Middle frontal gyrus (tissue), 1 donor: ENCODE results near the gene PLAGL2.
"Not testable (repeated sequence)": the region's sequence is repeated elsewhere in the genome, so short reads cannot be mapped to it uniquely, and the experiment has no call there.

ENCODE experiments used
- DNase-seq: peaks from one replicate; pipeline ENCODE4 v3.0.0-alpha.2; 2015; ENCODE audit warnings: low spot score; ENCODE audit errors: extremely low spot score

PLAGL2 gene, protein sequence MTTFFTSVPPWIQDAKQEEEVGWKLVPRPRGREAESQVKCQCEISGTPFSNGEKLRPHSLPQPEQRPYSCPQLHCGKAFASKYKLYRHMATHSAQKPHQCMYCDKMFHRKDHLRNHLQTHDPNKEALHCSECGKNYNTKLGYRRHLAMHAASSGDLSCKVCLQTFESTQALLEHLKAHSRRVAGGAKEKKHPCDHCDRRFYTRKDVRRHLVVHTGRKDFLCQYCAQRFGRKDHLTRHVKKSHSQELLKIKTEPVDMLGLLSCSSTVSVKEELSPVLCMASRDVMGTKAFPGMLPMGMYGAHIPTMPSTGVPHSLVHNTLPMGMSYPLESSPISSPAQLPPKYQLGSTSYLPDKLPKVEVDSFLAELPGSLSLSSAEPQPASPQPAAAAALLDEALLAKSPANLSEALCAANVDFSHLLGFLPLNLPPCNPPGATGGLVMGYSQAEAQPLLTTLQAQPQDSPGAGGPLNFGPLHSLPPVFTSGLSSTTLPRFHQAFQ

DNA sequence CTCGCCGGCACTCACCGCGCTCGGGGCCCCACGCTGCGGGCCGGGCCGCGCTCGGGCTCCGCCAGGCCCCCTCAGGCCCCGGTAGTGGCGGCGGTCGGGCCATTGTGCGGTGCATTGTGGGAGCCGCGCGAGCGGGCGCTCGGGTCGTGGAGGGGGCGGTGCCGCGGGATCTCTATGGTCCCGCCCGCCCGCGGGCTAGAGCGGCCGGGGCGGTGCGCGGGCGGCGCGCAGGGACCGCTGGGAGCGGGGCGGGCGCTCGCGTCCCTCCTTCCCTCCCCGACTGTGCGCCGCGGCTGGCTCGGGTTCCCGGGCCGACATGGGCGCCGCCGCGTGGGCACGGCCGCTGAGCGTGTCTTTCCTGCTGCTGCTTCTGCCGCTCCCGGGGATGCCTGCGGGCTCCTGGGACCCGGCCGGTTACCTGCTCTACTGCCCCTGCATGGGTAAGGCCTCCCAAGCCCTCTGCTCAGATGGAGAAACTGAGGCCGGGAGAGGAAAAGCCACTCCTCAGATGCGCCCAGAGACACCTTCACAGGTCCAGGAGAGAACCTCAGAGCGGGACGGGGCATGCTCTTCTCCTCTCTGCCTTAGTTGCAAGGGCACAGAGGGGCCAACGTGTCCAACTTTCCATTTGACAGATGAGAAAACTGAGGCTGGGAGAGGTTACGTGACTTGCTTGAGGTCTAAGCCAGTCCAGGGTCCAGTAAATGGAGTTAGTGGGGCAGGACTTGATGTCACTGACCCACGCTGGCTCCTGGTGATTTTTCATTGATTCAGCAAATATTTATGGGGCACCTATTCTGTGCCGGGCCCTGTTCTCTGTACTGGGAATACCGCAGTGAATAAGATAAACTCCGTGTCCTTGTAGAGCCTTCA is at the start of gene PLAGL2, which contains the start of gene POFUT1:
PLAGL2 (minus strand) TSS at position 118 of the 873 bp plus-strand sequence. CDS start 5,565 bp downstream, outside the sequence.
POFUT1 (plus strand) TSS at position 255 of the 873 bp plus-strand sequence; CDS start at position 317, 62 bp downstream.
- peak; percentile 80 for DNase-seq

DNA sequence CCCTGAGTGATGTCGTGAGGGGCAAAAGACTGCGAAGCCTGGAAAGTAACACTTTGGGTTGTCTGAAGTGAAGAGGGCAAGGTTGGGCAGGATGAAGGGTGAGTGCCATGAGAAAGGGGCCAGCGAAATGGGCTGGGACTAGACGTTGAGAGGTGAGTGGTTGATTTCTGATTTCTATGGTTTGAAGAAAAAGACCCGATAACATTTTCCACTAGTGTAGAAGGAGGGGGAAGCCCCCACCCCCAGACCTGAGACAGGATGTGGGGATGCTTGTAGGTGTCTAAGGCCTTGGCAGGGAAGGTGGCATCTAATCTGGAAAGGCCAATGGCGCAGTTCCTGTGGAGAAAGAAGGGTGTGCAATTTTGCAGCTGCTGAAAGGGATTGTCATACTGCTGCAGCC is 44.6 kb upstream of the PLAGL2 start:
- DNase-seq: no peak

DNA sequence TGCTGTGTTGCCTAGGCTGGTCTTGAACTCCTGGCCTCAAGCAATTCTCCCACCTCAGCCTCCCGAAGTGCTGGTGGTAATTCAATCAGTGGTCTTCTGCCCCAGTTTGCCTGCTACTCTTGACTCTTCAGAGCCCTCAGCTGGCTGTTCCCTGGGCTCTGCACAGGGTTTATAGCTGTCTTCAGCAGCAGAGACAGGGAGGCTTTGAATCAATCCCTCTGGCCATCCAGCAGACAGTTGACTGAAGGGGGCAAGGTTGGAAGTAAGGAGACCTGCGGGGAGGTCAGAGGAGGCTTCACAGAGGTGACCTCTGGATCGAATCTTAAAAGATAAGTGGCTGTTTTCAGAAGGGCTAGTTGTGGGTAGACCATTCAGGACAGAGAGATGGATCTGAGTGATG is 43.9 kb upstream of the PLAGL2 start:
- no peak for DNase-seq

DNA sequence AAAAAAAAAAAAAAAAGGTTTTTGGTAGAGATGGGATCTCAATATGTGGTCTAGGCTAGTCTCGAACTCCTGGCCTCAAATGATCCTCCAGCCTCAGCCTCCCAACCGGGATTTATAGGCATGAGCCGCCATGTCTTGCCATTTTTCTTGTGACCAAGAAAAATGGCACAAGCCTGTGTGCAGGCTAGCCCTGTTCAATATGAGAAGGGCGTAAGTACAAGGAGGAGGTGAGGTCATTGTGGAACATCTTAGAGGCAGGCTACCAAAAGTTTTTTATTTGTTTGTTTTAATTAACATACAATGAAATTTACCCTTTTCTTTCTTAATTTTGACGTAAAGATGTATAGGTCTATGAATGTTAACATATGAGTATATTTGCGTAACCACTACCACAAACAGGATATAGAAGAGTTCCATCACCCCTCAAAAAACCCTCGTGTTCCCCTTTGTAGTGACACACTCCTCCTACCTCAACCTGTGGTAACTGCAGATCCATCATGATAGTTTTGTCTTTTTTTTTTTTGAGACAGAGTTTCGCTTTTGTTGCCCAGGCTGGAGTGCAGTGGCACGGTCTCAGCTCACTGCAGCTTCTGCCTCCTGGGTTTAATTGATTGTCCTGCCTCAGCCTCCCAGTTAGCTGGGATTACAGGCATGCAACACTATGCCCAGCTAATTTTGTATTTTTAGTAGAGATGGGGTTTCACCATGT is 41.6 kb upstream of the PLAGL2 start:
- DNase-seq: no peak

DNA sequence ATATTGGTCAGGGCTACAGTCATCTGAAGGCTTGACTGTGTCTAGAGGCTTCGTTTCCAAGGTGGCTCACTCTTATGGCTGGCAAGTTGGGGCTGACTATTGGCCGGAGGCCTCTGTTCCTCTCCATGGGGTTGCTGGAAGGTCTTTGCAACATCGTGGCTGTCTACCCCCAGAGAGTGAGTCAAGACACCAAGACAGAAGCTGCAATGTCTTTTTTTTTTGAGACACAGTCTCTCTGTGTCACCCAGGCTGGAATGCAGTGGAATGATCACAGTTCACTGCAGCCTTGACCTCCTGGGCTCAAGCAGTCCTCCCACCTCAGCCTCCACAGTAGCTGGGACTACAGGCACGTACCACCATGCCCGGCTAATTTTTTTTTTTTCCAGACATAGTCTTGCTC is 40.5 kb upstream of the PLAGL2 start:
- no peak for DNase-seq

DNA sequence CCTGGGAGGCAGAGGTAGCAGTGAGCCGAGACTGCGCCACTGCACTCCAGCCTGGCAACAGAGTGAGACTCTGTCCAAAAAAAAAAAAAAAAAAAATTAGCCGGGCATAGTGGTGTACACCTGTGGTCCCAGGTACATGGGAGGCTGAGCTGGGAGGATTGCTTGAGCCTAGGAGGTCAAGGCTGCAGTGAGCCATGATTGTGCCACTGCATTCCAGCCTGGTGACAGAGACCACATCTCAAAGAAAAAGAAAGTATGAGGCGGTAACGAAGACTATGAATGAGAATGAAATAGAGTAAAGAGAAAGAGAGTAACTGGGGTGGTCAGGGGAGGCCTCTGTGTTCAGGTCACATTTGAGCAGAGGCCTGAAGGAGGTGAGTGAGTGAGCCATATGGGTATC is 38.7 kb upstream of the PLAGL2 start:
- DNase-seq: not testable (repeated sequence)

DNA sequence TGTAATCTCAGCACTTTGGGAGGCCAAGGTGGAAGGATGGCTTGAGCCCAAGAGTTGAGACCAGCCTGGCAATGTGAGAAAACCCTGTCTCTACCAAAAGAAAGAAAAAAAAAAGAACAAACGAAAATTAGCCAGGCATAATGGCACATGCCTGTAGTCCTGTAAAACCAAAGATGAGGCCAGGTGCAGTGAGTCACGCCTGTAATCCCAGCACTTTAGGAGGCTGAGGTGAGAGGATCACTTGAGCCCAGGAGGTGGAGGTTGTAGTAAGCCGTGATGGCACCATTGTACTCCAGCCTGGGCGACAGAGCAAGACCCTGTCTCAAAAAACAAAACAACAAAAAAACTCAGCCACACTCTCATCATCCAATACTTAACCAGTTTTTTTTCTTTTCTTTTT is 37.4 kb upstream of the PLAGL2 start:
- DNase-seq: no peak

DNA sequence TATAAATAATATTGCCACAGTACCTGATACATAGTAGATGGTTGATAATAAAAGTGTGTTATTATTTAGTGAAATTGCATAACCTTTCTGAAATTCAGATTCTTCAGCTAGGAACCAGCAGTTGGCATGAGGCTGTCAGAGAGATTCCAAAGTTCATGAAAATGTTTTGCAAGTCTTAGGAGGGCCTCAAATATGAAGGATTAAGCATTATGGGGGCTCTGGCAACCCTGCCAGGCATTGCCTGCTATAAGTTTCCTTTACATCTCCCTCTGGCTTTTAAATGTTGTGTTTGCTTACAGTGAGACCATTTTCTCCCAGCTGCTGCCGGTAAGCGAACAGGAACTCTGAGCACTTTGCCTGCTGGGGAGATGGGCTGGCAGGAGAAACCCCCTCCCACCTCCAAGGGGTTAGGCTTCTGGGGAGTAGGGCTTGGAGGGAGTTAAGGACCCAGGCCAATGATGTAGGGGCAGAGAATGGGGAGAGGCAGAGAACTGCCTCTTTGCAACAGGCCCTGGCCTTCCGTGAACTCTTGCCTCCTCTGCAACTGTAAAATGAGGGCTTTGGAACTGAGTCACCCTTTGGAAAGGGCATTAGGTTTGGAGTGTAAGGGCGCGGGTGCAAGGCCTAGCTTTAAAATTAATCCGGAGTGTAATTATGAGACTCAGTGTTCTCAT is 36.7 kb upstream of the PLAGL2 start:
- no peak for DNase-seq

DNA sequence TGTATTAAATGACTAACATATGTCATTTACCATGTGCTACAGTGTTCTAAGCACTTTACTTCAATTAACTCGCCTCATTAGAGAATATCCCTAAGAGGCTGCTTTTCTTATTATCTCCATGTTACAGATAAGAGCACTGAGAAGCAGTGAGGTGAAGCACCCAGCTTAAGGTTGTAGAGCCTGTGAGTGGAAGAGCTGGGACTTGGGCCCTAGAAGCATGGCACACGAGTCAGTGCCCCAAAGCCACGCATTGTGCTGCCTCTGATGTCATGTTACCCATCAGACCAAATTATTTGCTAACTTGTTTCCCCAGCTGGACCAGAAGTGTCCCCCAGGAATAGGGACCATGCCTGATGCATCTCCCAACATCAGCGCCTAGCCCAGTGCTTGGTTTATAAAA is 34.3 kb upstream of the PLAGL2 start:
- DNase-seq: no peak

DNA sequence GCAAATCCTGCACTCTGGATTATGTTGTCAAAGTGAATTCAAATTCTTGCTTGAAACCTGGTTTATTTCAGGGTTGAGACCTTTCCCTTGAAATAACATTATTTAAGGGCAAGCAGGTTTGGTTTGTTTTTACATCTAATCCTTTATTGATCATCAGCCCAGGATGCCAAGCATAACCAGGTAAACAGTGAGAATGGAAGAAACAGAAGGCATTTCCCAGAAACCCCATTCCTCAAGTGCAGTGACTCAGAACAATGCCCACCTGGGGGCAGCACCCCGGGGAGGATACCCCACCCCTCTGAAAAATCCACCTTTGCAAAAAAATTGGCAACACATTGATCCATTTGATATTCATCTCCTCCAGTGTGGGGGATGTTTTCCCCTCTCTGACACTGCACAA is 32.7 kb upstream of the PLAGL2 start:
- no peak for DNase-seq

DNA sequence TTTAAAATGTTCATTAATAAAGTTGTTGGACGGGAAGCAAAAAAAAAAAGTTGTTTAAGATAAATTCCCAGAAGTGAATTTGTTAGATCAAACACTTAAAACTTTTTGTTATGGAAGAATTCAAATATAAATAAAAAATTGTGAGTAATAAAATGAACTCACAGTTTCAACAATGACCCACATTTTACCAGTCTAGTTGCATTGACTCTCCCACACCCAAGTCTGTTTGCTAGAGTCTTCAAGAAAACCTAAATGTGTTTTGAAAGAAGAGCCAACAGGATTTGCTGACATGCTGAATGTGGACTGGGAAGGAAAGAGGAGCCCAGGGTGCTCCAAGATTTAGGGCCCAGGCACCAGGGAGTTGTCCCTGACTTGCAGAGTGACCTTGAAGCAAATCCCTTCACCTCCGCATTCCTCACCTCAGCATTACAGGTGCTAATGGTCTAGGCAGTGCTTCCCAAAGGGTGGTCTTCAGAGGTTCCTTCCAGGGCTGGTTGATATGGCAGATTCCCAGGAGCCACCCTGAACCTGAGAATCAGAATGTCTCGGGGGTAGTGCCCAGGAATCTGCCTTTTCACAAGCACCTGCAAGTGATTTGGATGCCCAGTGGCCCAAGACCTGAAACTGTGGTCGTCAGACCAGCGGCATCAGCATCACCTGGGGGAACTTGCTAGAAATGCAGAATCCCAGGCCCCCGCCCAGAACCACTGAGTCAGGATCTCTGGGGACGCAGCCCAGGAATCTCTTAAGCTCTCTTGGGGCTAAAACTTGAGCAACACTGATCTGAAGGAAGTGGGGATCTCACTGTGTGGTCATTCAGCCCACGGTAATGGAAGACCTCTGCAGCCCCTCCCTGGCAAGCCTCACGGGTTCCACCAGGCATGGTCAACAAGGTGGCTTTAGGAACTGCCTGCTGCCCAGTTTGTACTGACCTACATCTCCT is 31.2 kb upstream of the PLAGL2 start:
- DNase-seq: no peak

DNA sequence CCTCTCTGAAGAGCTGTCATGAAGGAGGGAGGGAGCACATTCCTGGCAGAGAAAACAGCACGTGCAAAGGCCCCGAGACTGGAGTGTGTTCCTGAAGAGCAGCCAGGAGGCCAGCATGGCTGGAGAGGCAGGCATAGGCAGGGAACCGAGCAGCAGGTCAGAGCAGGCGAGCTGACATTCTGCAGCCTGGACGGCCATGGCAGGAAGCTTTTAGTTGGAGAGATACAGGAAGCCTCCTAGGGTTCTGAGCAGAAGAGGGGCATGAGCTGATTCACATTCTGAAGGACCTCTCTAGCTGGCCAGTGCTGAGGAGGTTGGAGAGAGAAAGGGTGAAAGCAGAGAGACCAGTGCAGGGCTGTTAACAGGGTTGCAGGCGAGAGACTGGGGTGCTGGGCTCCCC is 29.9 kb upstream of the PLAGL2 start:
- DNase-seq: no peak

DNA sequence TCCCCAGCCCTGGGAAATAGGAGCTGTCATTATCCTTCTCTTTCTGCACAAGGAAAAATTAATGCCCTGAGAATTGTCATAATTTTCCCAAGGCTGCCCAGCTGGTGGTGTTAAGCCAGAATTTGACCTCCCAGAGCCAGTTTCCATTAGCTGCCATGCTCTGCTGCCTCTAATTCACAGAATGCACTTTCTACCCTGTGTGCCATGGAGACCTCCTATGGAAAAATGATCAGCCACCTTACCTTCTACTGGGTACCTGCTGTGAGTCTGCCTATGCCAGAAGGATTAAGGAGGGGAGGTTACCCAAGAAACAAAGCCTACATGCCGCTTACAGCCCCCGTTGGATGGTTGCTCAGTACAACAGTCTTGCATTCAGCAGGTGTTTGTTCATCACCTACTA is 29.3 kb upstream of the PLAGL2 start:
- no peak for DNase-seq

DNA sequence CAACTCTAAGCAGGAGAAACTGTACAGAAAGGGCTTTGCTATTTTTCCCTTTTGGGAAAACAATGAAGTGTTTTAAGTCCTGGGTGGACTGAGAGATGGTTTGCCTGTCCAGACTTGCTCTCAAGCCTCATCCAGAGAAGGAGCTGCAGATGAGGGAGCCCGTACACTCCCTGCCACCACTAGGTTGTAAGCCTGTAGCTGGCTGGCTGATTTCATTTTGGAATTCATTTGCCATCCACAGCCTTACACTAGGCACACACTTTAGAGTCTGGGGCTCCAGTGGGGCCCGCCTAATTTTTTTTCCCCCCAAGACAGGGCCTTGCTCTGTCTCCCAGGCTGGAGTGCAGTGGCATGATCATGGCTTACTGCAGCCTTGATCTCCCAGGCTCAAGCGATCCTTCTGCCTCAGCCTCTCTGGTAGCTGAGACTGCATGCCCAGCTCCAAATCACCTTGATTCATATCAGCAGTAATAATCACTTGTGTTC is 28.5 kb upstream of the PLAGL2 start:
- DNase-seq: no peak

DNA sequence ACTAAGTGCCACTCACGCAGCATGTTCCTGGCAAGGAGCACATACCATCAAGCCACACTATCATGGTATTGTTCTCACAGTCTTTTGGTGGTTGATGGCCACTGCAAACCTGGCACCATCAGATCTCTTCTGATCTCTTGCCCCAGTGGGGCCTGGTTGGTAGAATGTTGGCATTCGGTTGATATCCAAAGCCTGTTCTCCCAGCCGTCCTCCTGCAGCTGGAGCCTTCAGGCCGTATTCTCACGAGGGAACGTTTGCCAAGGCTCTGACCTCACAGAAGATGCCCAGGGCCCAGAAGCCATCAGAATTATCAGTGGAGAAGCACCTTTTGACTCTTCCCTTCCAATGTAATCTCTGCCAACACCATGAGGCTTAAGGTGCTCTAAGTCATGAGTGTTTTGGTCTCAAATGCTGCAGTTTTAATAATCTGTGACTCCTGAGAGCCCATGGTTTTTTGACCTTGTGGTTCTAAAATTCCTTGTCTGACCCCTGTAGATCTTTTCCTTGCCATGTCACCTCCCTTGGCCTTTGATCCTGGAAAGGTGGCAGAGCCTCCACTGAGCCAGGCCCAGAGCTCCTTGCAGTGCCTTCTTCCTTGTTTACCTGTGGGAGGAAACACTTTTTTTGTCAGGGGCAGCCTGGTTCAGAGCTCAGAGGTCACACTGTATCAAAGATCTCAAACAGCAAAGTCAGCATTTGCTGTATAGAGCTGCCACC is 27.9 kb upstream of the PLAGL2 start:
- no peak for DNase-seq

DNA sequence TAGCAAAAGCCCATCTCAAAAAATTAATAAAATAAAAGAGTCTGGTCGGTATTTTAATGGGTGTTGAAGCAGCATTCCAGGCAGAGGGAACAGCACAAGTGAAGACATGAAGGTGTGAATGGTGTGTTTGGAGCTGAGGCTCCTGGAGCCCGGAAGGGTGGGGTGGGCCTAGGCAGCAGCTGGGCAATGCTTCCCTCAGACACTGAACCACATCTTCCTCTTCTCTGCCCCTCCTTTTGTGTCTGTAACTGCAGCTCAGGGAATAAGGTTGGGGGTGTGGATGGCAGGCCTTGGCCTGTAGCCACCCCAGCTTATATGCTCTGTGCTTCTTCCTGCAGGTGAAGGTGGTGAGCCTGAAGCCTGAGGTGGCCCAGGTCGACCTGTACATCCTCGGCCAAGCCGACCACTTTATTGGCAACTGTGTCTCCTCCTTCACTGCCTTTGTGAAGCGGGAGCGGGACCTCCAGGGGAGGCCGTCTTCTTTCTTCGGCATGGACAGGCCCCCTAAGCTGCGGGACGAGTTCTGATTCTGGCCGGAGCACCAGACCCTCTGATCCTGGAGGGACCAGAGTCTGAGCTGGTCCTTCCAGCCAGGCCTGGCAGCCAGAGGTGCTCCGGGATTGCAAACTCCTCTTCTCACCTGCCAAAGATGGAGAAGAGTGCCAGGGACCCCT is 26.7 kb upstream of the PLAGL2 start:
- no peak for DNase-seq

DNA sequence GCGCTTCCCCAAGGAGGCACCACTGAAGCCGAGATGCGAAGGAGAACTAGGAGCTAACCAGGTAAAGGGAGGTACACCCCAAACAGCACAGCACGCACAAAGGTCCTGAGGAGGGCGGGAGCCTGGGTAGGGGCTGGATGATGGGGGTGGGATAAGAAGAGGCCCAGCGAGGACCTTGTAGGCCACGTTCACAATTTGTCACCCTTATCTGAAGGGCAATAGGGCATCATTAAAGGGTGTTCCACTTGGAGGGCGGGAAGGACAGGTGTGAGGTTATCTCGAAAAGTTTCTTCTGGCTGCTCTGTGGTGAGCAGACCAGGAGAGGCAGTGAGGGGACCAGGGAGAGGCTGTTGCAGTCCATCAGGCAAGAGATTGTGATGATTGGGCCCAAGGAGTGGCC is 25.7 kb upstream of the PLAGL2 start:
- no peak for DNase-seq

DNA sequence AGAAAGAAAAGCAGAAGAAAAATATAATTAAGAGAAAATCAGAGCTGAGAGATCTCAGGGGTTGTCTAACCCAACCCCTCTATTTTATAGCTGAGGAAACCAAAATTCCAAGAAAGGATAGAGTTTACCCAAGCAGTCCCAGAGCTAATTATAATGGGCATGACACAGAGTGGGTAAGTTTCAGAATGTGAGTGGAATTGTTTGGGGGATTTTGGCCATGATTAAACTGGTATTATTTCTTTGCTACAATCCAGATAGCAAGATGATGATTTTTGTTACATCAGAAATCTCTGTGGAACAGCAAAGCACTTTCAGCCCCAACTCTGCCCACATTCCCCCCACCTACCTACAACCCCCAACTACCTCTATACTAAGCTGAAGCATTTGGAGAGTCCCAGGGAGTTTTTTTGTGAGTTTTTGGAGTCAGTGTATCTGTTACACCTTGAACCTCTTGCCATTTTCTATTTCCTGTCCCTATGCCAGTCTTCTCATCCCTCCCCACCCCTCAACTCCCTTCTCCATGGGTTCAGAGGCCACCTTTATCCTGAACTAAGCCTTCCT is 24.9 kb upstream of the PLAGL2 start:
- DNase-seq: no peak
